Measurements from ENCODE around the gene PDGFA. TPM values are rescaled to one million over a fixed set of nuclear protein-coding genes. Genes with fewer than 3 reads are reported as not detected.

PDGFA gene
- total RNA-seq, 1 experiment from 2014 or later: 35.8 TPM

GRCh38 chr7:450741-451140 is 68.9 kb downstream of the PDGFA start:
- no peak overlapping the region for H2BK12ac ChIP-seq (ENCODE audit: insufficient read length, low read depth, low read length)
- no peak overlapping the region for H2BK120ac ChIP-seq (ENCODE audit: low read depth, low read length, poor library complexity, severe bottlenecking)
- Mint-ChIP-seq H3K4me1 (peaks cover 15 to 31% of the 10 kb centered on the region in 2 experiments), H3K36me3 (ENCODE audit: insufficient read depth in 1 of 3, low read depth in 3 of 3) (no peaks in the 10 kb centered on the region), H3K27me3 (ENCODE audit: low read depth) (peaks cover 43% of the 10 kb centered on the region), H3K9me3 (no peaks in the 10 kb centered on the region), H3K27ac (no peak overlapping the region), H3K4me3 (no peak overlapping the region)
- H4K5ac ChIP-seq (ENCODE audit: insufficient read length, low read depth, low read length): no peak overlapping the region
- H3K4me1 ChIP-seq (ENCODE audit: insufficient read depth, low read length): no peaks in the 10 kb centered on the region
- no peak overlapping the region for H4K8ac ChIP-seq (replicated peaks; ENCODE audit: insufficient read length, low read depth, low read length)
- WGBS (ENCODE audit: extremely low coverage, insufficient read length, low lambda C conversion rate): no CpG with 5 or more reads among the region's 10 CpGs
- no peak overlapping the region for H2BK15ac ChIP-seq (ENCODE audit: low read depth, low read length)
- no peaks in the 10 kb centered on the region for H3K79me2 ChIP-seq (ENCODE audit: insufficient read depth, low read length)
- no peak overlapping the region for H3K23ac ChIP-seq (ENCODE audit: insufficient read length, low read depth, low read length)
- no peaks in the 10 kb centered on the region for H3K23me2 ChIP-seq (ENCODE audit: insufficient read length, low read depth, low read length, poor library complexity, severe bottlenecking)
- H4K20me1 ChIP-seq (ENCODE audit: control insufficient read depth, insufficient read depth, insufficient read length): no peaks in the 10 kb centered on the region
- H3K27ac ChIP-seq (ENCODE audit: insufficient read length, low read depth, low read length): no peak overlapping the region
- no peak for TF ChIP-seq CTCF (conservative IDR thresholded peaks at IDR 0.05)
- no peak overlapping the region for H2BK20ac ChIP-seq (ENCODE audit: low read depth, low read length, poor library complexity, severe bottlenecking)
- no peak overlapping the region for H3K14ac ChIP-seq (ENCODE audit: insufficient read depth, low read length)
- H3K9me3 ChIP-seq (ENCODE audit: control insufficient read depth, low read depth, low read length): no peaks in the 10 kb centered on the region
- H2AK5ac ChIP-seq (ENCODE audit: insufficient read length, low read length): no peak overlapping the region
- H3K56ac ChIP-seq (ENCODE audit: insufficient read length, low read depth, low read length): no peak overlapping the region
- no peak for DNase-seq
- no peak overlapping the region for H3K4me2 ChIP-seq (ENCODE audit: insufficient read depth, insufficient read length, low read length)
- no peak overlapping the region for H4K91ac ChIP-seq (ENCODE audit: insufficient read length, low read depth, low read length)
- no peak overlapping the region for H2BK5ac ChIP-seq (ENCODE audit: insufficient read length, low read length)
- H3T11ph ChIP-seq (ENCODE audit: low read length): no peak overlapping the region
- H2AFZ ChIP-seq (ENCODE audit: low read length): no peak overlapping the region
- no peak overlapping the region for H3K9ac ChIP-seq (ENCODE audit: extremely low read depth, insufficient read length, low read length)
- no peaks in the 10 kb centered on the region; the same call in 1 of the 2 replicates for H3K27me3 ChIP-seq (ENCODE audit: insufficient read depth, low read length)
- no peaks in the 10 kb centered on the region for H3K79me1 ChIP-seq (ENCODE audit: insufficient read depth, low read depth, low read length, poor library complexity, severe bottlenecking)
- no peak overlapping the region for H3K18ac ChIP-seq (ENCODE audit: insufficient read length, low read depth, low read length)
- H3K4ac ChIP-seq (ENCODE audit: low read depth, low read length): no peak overlapping the region

Measured in H9 (cell line).